NCI-H2196 treated with DMSO at 0.1 percent for 48 hours (cell line): ENCODE data around the gene CTPS1.

Source experiments
- DNase-seq: peaks from one replicate; lab custom pipeline; 2025; ENCODE audit not compliant: unreplicated experiment; lab: John Stamatoyannopoulos, UW

Gene CTPS1

GRCh38 chr1:40966417-40966816 is 13.1 kb upstream of the CTPS1 start:
- DNase-seq, result no peak

GRCh38 chr1:40969445-40969844 is 10.1 kb upstream of the CTPS1 start:
- DNase-seq, result no peak

DNA sequence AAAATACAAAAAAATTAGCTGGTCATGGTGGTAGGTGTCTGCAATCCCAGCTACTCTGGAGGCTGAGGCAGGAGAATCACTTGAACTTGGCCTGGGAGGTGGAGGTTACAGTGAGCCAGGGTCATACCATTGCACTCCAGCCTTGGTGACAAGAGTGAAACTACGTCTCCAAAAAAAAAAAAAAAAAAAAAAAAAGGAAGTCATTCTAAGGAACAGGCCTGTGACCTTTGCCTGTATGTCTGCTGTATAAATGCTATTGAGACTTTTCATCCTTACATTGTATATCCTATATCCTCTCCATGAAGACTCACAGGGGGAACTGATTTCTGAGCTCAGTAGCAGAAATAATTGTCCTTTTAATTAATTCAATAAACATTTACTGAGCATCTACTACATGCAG is 7.5 kb upstream of the CTPS1 start:
- DNase-seq, result no peak

DNA sequence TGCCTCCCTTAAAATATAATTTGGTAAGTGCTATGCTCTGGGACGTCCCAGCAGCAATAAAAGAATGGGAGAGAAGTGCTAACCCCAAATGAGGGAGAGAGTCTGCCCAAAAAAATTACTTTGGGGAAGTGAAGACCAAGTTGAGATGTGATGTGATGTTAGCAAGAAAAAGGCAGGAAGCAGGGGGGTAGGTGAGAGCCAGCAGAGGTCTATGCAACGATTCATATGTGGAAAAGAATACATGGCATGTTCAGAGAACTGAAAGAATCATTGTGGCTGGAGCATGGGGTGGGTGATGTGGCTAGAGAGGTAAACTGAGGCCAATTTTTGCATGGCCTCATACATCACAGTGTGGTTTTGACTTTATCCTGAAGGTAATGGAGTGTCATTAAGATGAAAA is 5.6 kb upstream of the CTPS1 start:
- no peak for DNase-seq

DNA sequence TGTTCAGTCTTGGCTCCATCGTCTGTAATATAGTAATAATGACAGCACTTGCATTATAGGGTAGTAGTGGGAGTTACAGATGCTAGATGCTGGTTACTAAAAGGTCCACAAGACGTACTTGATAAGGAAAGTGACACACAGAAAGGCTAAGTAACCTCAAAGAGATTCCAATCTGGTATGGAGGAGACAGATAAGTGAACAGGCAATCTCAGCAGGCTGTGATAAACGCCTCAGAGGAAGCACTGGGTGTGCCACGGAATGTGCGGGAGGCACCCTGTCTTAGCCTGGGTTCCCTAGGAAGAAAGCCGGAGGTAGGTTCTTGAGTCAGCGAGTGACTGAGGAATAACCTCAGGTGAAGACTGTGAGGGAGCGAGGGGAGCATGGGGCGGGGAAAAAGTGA is 4.6 kb upstream of the CTPS1 start:
- no peak for DNase-seq

GRCh38 chr1:40976952-40977690 is 2.4 kb upstream of the CTPS1 start:
- no peak for DNase-seq

GRCh38 chr1:40977716-40978115 is 1.8 kb upstream of the CTPS1 start:
- DNase-seq, result no peak

- no peak for DNase-seq
Measured at GRCh38 chr1:40978886-40979240, 633 bp upstream of the CTPS1 start.

- no peak for DNase-seq
Measured at GRCh38 chr1:40980068-40980452, 564 bp downstream of the CTPS1 start.

GRCh38 chr1:40980453-40981121 is 1.1 kb downstream of the CTPS1 start:
- DNase-seq, result no peak

GRCh38 chr1:40981691-40982448 is 2.4 kb downstream of the CTPS1 start:
- no peak for DNase-seq

- DNase-seq, result no peak
Measured at GRCh38 chr1:40982721-40983120, 3.2 kb downstream of the CTPS1 start.

- DNase-seq, result no peak
Measured at GRCh38 chr1:40983286-40983685, 3.8 kb downstream of the CTPS1 start.

DNA sequence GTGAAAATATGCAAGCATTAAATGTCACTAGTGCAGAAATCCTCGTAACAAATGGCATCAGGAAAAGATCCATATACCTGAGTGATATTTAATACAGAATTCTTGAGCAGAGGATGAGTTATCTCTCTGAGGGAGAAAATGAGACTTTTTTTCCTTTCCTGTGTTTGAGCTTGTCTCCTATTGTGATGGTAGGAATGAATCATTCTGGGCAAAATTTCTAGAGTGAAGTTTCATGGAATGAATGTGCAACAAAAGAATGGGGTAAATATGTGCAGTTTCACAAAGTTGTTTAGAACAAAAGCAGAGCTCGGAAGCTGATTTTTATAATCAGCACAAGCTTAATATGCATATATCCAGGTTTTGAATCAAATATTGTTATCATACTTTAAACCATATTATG is 4.6 kb downstream of the CTPS1 start:
- DNase-seq, result no peak

DNA sequence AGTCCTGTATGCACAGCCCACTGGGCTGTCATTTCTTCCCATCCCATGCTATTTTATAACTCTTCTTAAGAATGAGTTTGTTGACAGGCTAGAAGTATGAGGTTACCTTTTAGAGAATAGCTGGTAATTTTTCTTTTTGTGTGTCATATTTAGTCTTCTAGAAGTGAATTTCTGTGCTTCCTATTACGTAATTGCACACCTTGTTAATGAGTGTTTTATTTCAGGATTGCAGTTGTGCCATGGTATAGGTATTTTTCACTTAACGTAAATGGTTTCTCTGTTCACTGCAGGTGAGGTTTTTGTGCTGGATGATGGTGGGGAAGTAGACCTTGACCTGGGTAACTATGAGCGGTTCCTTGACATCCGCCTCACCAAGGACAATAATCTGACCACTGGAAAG is 5.0 kb downstream of the CTPS1 start:
- DNase-seq, result no peak

DNA sequence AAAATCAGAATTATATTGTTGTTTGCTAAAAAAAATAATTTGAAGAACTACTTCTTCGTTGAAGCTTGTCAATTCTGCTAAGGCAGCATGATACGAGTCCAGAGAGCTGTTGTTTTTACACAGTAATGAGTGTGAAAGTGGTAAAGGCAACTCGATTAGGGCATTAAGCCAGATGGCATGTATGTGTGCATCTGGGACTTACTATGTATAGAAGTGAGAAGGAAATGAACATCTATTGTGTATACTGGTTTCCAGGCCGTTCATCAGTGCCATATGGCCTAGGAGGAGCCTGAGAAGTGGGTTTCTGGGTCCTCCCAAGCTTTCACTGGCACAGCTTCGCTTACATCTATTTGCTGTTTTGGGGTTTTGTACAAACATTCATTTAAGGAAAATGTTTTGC is 5.7 kb downstream of the CTPS1 start:
- no peak for DNase-seq

- no peak for DNase-seq
Measured at GRCh38 chr1:40985875-40986274, 6.4 kb downstream of the CTPS1 start.

GRCh38 chr1:40986328-40986783 is 6.9 kb downstream of the CTPS1 start:
- DNase-seq, result no peak

GRCh38 chr1:40986956-40987355 is 7.5 kb downstream of the CTPS1 start:
- no peak for DNase-seq

DNA sequence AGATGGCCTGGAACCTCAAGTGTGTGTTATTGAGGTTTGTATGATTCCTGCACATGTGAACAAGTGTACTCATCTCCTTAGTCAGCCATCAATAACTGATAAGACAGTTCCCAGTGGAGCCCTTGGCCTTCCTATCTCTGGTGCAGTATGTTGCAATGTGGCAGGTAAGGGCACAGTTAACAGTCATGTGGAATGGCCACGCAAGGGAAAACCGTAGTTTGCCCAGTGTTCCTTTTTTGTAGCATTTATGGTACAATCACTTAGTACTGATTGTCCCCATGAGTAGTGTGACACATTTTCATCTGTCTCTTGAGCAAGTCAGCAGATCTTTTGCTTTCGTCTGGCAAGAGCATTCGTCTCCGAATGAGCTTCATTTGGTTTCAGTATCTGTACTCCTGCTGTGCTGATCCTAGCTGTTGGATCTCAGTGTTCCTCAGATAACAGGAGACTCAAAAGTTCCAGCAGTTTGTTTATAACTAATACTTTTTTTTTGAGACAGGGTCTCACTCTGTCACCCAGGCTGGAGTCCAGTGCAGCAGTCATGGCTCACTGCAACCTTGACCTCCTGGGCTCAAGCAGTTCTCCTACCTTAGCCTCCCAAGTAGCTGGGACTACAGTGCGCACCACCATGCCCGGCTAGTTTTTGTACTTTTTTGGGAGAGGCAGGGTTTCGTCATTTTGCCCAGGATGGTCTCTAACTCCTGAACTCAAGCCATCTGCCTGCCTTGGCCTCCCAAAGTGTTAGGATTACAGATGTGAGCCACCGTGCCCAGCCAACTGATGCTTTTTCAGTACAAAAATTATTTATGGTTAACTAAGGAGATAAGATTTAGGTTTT is 8.2 kb downstream of the CTPS1 start:
- DNase-seq, result no peak

DNA sequence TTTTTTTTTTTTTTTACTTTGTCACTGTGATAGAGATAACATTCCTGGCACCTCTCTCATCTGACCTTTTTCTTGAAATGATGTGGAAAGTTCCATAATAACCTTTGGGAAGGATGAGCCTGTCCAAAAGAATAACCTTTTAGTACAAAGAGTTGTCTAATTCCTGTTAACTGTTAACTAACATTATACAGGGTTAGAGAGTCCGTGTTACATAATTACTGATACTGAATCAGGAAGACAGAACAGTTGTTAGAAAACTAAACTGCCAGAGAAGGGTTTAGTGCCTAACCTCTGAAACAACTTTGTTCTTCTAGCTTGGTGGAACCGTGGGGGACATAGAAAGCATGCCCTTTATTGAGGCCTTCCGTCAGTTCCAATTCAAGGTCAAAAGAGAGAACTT is 8.8 kb downstream of the CTPS1 start:
- DNase-seq, result no peak
